ENCODE measurements around the gene ZDHHC19. TPM values are rescaled to one million over a fixed set of nuclear protein-coding genes. Genes with fewer than 3 reads are reported as not detected.
"Not testable (repeated sequence)": the region's sequence is repeated elsewhere in the genome, so short reads cannot be mapped to it uniquely, and the experiment has no call there.

The ZDHHC19 gene
- total RNA-seq, 1 experiment from 2014 or later: not detected

GRCh38 chr3:196186651-196187573 is 24.3 kb downstream of the ZDHHC19 start:
- peak; percentile 77 for DNase-seq (ENCODE audit: low spot score)
- in situ Hi-C loops (cut with HindIII; ENCODE audit: low sequenced_read_pairs): no loop called here

GRCh38 chr3:196184881-196185280 is 26.3 kb downstream of the ZDHHC19 start:
- no peak for DNase-seq (ENCODE audit: low spot score)
- in situ Hi-C loops (cut with HindIII; ENCODE audit: low sequenced_read_pairs): no loop called here

GRCh38 chr3:196184169-196184432 is 27.1 kb downstream of the ZDHHC19 start:
- in situ Hi-C loops (cut with HindIII; ENCODE audit: low sequenced_read_pairs); DNase-seq (ENCODE audit: low spot score): not testable (repeated sequence)

GRCh38 chr3:196181127-196181546 is 30.1 kb downstream of the ZDHHC19 start:
- in situ Hi-C loops (cut with HindIII; ENCODE audit: low sequenced_read_pairs): no loop called here
- no peak for DNase-seq (ENCODE audit: low spot score)

- DNase-seq (ENCODE audit: low spot score): no peak
- in situ Hi-C loops (cut with HindIII; ENCODE audit: low sequenced_read_pairs): no loop called here
These were observed 30.9 kb downstream of the ZDHHC19 start for GRCh38 chr3:196180346-196180745.

- in situ Hi-C loops (cut with HindIII; ENCODE audit: low sequenced_read_pairs): loop anchor here (5.0 kb wide), 2 partner anchors 57 to 107 kb away; no protein-coding TSS in a partner anchor
- peak; percentile 99 for DNase-seq (ENCODE audit: low spot score)
These were observed 31.6 kb downstream of the ZDHHC19 start for GRCh38 chr3:196179380-196180308.

- in situ Hi-C loops (cut with HindIII; ENCODE audit: low sequenced_read_pairs): loop anchor here (5.0 kb wide), 2 partner anchors 57 to 107 kb away; no protein-coding TSS in a partner anchor
- no peak for DNase-seq (ENCODE audit: low spot score)
These were observed 32.2 kb downstream of the ZDHHC19 start for GRCh38 chr3:196178993-196179379.

- in situ Hi-C loops (cut with HindIII; ENCODE audit: low sequenced_read_pairs): loop anchor here (5.0 kb wide), 2 partner anchors 56 to 106 kb away; no protein-coding TSS in a partner anchor
These were observed 33.2 kb downstream of the ZDHHC19 start for GRCh38 chr3:196177967-196178366.

GRCh38 chr3:196177567-196177966 is 33.6 kb downstream of the ZDHHC19 start:
- DNase-seq (ENCODE audit: low spot score): no peak
- in situ Hi-C loops (cut with HindIII; ENCODE audit: low sequenced_read_pairs): loop anchor here (5.0 kb wide), 2 partner anchors 55 to 105 kb away; no protein-coding TSS in a partner anchor

More at GRCh38 chr3:196177967-196178366, 33.2 kb downstream of the ZDHHC19 start:
- peak; percentile 56 for DNase-seq (ENCODE audit: low spot score)

GRCh38 chr3:196175722-196176121 is 35.5 kb downstream of the ZDHHC19 start:
- DNase-seq (ENCODE audit: low spot score): no peak
- in situ Hi-C loops (cut with HindIII; ENCODE audit: low sequenced_read_pairs): loop anchor here (5.0 kb wide), 2 partner anchors 53 to 103 kb away; no protein-coding TSS in a partner anchor

- DNase-seq (ENCODE audit: low spot score): no peak
- in situ Hi-C loops (cut with HindIII; ENCODE audit: low sequenced_read_pairs): loop anchor here (5.0 kb wide), 2 partner anchors 53 to 103 kb away; no protein-coding TSS in a partner anchor
These were observed 36.0 kb downstream of the ZDHHC19 start for GRCh38 chr3:196175116-196175625.

GRCh38 chr3:196174652-196175051 is 36.5 kb downstream of the ZDHHC19 start:
- in situ Hi-C loops (cut with HindIII; ENCODE audit: low sequenced_read_pairs): loop anchor here (5.0 kb wide), 2 partner anchors 52 to 102 kb away; no protein-coding TSS in a partner anchor
- no peak for DNase-seq (ENCODE audit: low spot score)

- in situ Hi-C loops (cut with HindIII; ENCODE audit: low sequenced_read_pairs); DNase-seq (ENCODE audit: low spot score): not testable (repeated sequence)
These were observed 40.9 kb downstream of the ZDHHC19 start for GRCh38 chr3:196170296-196170695.

- in situ Hi-C loops (cut with HindIII; ENCODE audit: low sequenced_read_pairs): no loop called here
- no peak for DNase-seq (ENCODE audit: low spot score)
These were observed 41.4 kb downstream of the ZDHHC19 start for GRCh38 chr3:196169836-196170240.

- in situ Hi-C loops (cut with HindIII; ENCODE audit: low sequenced_read_pairs): no loop called here
- DNase-seq (ENCODE audit: low spot score): no peak
These were observed 42.3 kb downstream of the ZDHHC19 start for GRCh38 chr3:196168808-196169391.

GRCh38 chr3:196166741-196167140 is 44.5 kb downstream of the ZDHHC19 start:
- in situ Hi-C loops (cut with HindIII; ENCODE audit: low sequenced_read_pairs): no loop called here
- DNase-seq (ENCODE audit: low spot score): no peak

- DNase-seq (ENCODE audit: low spot score): no peak
- in situ Hi-C loops (cut with HindIII; ENCODE audit: low sequenced_read_pairs): no loop called here
These were observed 45.4 kb downstream of the ZDHHC19 start for GRCh38 chr3:196165850-196166249.

- in situ Hi-C loops (cut with HindIII; ENCODE audit: low sequenced_read_pairs); DNase-seq (ENCODE audit: low spot score): not testable (repeated sequence)
These were observed 46.1 kb downstream of the ZDHHC19 start for GRCh38 chr3:196165006-196165575.
